ACC112 (cell line): ENCODE measurements around the gene ANTXR1.

ENCODE experiments used
- H2AFZ ChIP-seq: fragments of 200-600 bp; sonication (generic); one replicate; pipeline ENCODE4 v1.6.0; 2017; ENCODE audit warnings: antibody characterized with exemption, low read length; ENCODE audit not compliant: unreplicated experiment
- H3K27ac ChIP-seq: fragments of 200-600 bp; sonication (generic); 2 replicates; pipeline ENCODE4 v1.5.1; 2014; ENCODE audit warnings: low read depth, mild to moderate bottlenecking, antibody characterized with exemption, low read length, moderate library complexity
- H3K27me3 ChIP-seq: fragments of 200-600 bp; sonication (generic); 2 replicates; pipeline ENCODE4 v1.6.1; 2014; ENCODE audit warnings: mild to moderate bottlenecking, antibody characterized with exemption, low read length, moderate library complexity, mixed read lengths; ENCODE audit not compliant: insufficient read depth
- H3K36me3 ChIP-seq: fragments of 200-600 bp; sonication (generic); 2 replicates; pipeline ENCODE4 v1.6.1; 2016; ENCODE audit warnings: mild to moderate bottlenecking, antibody characterized with exemption, low read length, moderate library complexity, mixed read lengths; ENCODE audit not compliant: insufficient read depth
- H3K4me1 ChIP-seq: fragments of 200-600 bp; sonication (generic); one replicate; pipeline ENCODE4 v1.6.1; 2016; ENCODE audit warnings: low read length, mixed read lengths; ENCODE audit not compliant: insufficient read depth, unreplicated experiment, control insufficient read depth
- H3K4me3 ChIP-seq: fragments of 200-600 bp; sonication (generic); 2 replicates; pipeline ENCODE4 v1.5.1; 2014; ENCODE audit warnings: mild to moderate bottlenecking, low read depth, low read length
- H3K79me2 ChIP-seq: fragments of 200-600 bp; sonication (generic); one replicate; pipeline ENCODE4 v1.6.0; 2016; ENCODE audit warnings: low read length; ENCODE audit not compliant: control insufficient read depth, unreplicated experiment, insufficient read depth

ANTXR1 gene

DNA sequence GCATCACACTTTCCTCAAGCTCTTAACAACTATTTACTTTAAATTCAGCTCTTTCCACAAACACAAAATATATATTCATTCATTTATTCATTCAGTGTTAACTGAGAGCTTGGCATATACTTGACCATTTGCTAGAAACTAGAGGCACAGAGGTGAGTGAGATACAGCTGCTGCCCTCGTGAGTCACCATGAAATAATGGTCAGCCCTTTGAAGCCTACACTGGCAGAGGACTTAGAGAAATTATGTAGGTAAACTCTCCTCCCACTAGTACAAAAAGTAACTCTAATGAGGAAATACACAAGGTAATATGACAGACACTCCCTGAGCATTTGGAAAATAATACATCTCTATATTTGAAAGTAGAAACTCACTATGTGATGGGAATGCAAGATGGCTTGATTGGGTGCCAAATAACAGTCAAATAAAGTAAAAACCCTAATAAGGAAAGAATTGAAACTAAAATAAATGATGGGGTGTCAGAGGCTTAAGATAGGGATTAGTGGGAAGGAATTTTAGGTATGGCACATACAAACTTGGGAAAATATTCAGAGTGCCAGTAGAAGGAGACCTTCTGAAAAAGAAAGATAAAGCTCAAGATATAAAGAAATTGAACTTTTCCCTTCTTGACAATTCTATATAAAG, 61.1 kb downstream of the ANTXR1 start:
- H3K4me1 ChIP-seq: peaks cover 24% of the 10 kb centered on the region
- H2AFZ ChIP-seq: no peak overlapping the region
- H3K4me3 ChIP-seq: no peak overlapping the region
- H3K36me3 ChIP-seq: peaks cover 21% of the 10 kb centered on the region; the same call in 1 of the 2 replicates
- H3K27ac ChIP-seq: no peak overlapping the region
- no peaks in the 10 kb centered on the region for H3K27me3 ChIP-seq
- H3K79me2 ChIP-seq: no peaks in the 10 kb centered on the region

GRCh38 chr2:69074918-69075317, 61.9 kb downstream of the ANTXR1 start:
- Histone ChIP-seq H2AFZ (no peak overlapping the region), H3K4me3 (no peak overlapping the region), H3K27me3 (no peaks in the 10 kb centered on the region), H3K79me2 (no peaks in the 10 kb centered on the region), H3K36me3 (peaks cover 21% of the 10 kb centered on the region), H3K27ac (no peak overlapping the region), H3K4me1 (peaks cover 24% of the 10 kb centered on the region)

DNA sequence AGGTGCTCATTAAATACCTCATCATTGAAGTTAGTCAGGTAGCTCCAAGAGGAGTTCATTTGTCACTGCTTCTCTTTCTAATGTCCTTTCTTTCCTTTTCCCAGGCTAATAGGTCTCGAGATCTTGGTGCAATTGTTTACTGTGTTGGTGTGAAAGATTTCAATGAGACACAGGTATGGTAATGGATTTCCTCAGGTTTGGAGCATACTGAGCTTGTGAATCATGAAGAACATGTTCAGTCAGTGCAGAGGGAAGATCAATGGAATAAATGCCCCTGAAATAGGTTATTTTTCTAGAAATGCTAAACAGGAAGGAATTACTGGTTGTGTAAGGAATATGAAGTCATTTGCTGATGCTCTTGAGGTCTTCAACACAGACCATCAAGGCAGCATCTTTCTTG, 62.5 kb downstream of the ANTXR1 start:
- no peak overlapping the region for H3K27ac ChIP-seq
- peaks cover 24% of the 10 kb centered on the region for H3K4me1 ChIP-seq
- H3K36me3 ChIP-seq: peaks cover 21% of the 10 kb centered on the region
- H2AFZ ChIP-seq: no peak overlapping the region
- no peak overlapping the region for H3K4me3 ChIP-seq
- no peaks in the 10 kb centered on the region for H3K27me3 ChIP-seq
- H3K79me2 ChIP-seq: no peaks in the 10 kb centered on the region

GRCh38 chr2:69076601-69077000, 63.6 kb downstream of the ANTXR1 start:
- Histone ChIP-seq H3K27ac (peak overlapping the region; percentile 42; the same call in 1 of the 2 replicates), H3K36me3 (peaks cover 25% of the 10 kb centered on the region), H3K4me1 (peaks cover 24% of the 10 kb centered on the region), H2AFZ (no peak overlapping the region), H3K27me3 (no peaks in the 10 kb centered on the region), H3K4me3 (no peak overlapping the region), H3K79me2 (no peaks in the 10 kb centered on the region)

DNA sequence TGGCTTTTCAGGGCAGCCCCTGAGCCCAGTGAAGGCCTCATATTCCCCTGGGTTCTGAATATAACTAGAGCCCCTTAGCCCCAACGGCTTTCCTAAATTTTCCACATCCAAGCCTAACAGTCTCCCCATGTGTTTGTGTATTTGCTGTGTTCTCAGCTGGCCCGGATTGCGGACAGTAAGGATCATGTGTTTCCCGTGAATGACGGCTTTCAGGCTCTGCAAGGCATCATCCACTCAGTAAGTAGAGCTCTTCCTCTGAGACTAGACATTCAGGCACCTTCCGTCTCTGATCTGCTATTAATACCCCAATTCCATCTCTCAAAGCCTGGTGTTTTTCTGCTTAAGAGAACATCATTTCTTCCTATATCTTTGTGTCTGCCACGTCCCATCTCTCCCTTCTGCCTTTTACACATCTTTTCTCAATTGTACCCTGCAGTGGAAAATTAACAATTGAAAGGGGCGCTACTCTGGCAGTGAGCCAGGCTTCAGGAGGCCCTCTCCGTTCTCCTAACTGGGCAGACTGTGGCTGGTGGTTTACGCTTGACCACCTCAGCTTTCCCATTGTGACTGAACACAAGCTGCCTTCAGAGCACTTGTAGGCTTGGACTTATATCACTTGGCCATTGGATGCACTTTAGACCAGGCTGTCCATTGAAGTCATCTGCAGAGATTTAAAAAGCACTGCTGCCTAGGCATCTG, 64.4 kb downstream of the ANTXR1 start:
- peaks cover 27% of the 10 kb centered on the region for H3K36me3 ChIP-seq
- H3K4me3 ChIP-seq: no peak overlapping the region

DNA sequence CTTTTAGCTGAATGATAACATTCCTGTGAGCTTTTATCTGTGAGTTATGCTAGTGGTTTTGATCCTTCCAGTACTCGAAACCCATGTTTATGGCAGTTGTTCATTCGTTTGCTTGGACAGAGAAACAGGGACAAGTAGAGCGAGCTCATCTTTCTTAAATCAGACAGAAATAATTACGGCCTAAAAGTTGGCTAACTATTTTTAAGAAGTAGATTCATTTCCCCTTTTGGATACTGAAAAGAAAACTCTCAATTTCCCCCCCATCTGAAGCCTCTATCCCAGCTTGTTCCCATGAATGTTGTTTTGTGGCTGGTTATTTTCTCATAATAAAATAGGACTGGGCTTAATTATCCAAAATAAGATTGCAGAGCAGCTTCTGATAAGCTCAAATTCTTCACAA, 67.1 kb downstream of the ANTXR1 start:
- Histone ChIP-seq H3K4me3 (no peak overlapping the region), H3K79me2 (no peaks in the 10 kb centered on the region), H3K27me3 (no peaks in the 10 kb centered on the region), H2AFZ (no peak overlapping the region), H3K36me3 (peaks cover 23% of the 10 kb centered on the region), H3K4me1 (peaks cover 38% of the 10 kb centered on the region), H3K27ac (no peak overlapping the region)

More for the DNA sequence above, 64.4 kb downstream of the ANTXR1 start:
- H2AFZ ChIP-seq: no peak overlapping the region
- no peaks in the 10 kb centered on the region for H3K79me2 ChIP-seq
- peaks cover 31% of the 10 kb centered on the region for H3K4me1 ChIP-seq
- H3K27ac ChIP-seq: no peak overlapping the region
- H3K27me3 ChIP-seq: no peaks in the 10 kb centered on the region

DNA sequence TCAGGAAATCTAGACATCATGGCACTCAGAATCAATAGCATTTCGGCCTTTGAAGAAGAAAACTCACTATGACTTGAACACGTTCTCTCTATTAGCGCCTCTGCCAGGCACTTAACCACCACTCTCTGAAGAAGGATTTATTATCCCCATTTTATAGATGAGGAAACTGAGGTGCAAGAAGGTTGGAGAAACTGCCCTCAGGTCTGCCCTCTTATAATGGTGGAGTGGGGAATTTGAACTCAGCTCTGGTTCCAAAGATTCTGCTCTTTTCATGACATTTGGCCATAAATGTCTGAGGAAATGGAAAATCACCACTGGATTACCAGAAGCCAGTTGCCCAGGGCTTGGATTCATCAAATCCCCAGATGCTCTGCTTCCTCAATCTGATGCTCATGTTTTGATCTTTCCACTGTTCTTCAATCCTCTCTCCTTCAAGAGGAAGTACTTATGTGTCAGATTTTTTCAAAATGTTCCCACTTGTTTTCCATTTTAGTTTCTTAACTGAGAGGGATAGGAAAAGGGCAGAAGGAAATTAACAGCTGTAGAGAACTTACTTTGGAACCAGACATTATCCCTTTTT, 68.1 kb downstream of the ANTXR1 start:
- no peak overlapping the region for H2AFZ ChIP-seq

DNA sequence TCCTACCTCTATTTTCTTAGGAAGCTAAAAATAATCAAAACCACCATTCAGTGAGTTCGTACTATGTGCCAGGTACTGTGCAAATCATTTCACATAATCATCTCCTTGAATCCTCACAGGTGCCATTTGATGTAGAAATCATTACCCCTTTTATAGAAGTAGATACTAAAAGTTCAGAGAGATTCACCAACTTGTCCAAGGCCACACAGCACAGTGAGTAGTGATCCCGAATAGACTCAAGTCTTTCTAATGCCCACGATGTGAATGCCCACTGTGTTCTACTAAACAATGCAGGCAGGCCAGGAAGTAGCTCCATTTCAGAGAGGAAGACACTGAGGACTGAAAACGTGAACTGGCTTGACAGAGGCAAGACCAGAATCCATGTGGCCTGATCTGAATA, 68.8 kb downstream of the ANTXR1 start:
- Histone ChIP-seq H3K4me3 (no peak overlapping the region), H2AFZ (no peak overlapping the region), H3K36me3 (peaks cover 13% of the 10 kb centered on the region), H3K79me2 (no peaks in the 10 kb centered on the region), H3K4me1 (peaks cover 27% of the 10 kb centered on the region), H3K27me3 (no peaks in the 10 kb centered on the region), H3K27ac (peak overlapping the region; percentile 93; the same call in 1 of the 2 replicates)

More for the DNA sequence above, 68.1 kb downstream of the ANTXR1 start:
- H3K27me3 ChIP-seq: no peaks in the 10 kb centered on the region
- H3K36me3 ChIP-seq: peaks cover 16% of the 10 kb centered on the region
- peaks cover 33% of the 10 kb centered on the region for H3K4me1 ChIP-seq
- H3K4me3 ChIP-seq: no peak overlapping the region
- no peaks in the 10 kb centered on the region for H3K79me2 ChIP-seq
- H3K27ac ChIP-seq: no peak overlapping the region

DNA sequence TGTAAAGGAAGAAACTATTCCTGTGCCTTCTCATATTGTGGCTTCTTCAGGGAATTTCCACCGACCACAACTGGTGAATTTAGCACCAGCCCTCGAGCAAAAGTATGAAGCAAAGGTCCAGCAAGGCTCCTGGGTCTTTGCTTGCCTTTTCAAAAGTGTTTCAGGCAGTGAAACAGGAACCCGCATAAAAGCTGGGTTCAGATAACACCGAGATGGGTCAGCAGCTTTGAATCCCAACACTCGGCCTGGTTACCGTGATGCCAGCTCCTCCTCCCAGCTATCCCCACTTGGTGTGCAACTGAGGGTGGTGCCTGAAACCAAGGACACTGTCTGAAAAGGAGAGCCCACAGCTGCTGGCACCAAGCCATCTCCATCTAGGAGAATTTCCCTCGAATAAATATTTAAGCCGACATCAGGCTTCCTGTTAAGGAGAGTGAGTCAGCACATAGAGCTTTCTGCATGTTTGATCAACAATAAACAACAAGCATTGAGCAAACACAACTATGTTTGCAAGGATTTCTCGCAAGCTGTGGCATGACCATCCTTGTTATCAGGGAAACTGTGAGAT, 69.5 kb downstream of the ANTXR1 start:
- Histone ChIP-seq H3K27me3 (no peaks in the 10 kb centered on the region), H3K4me1 (peaks cover 30% of the 10 kb centered on the region), H3K4me3 (no peak overlapping the region), H2AFZ (no peak overlapping the region), H3K27ac (peak overlapping the region; percentile 93), H3K36me3 (peaks cover 13% of the 10 kb centered on the region), H3K79me2 (no peaks in the 10 kb centered on the region)

DNA sequence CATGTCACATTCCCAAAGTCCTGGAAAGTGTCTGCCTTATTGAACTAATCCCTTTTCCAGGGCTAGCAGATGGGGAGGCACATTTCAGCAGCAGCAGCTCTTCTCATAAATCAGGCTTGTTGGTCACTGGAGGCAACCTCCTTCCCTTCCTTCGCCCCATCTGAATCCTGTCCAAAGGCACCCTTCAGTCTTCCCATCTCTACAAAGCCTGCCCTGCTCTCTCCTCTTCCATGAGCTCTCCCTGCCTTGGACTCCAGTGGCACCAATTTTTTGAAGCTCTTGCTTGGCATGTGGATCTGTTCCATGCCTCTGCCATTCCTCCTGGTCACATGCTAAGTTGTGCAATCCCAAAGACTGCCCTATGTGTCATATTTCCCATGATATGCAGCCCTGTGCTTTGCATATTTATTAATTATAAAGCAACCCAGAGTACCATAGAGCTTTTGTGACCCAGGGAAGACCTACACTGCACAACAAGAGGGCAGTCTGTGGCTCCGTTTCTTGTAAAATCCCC, 70.3 kb downstream of the ANTXR1 start:
- Histone ChIP-seq H3K4me1 (peaks cover 38% of the 10 kb centered on the region), H3K27me3 (no peaks in the 10 kb centered on the region), H3K27ac (peak overlapping the region; percentile 93), H3K4me3 (no peak overlapping the region; the same call in 1 of the 2 replicates), H3K36me3 (peaks cover 13% of the 10 kb centered on the region), H3K79me2 (no peaks in the 10 kb centered on the region), H2AFZ (no peak overlapping the region)
